ENCODE results near the gene FAM169A. TPM values are rescaled to one million over a fixed set of nuclear protein-coding genes. Genes with fewer than 3 reads are reported as not detected.

Gene FAM169A
- polyA plus RNA-seq, 2 of the 4 experiments (the other 2 are of a cell fraction) = 7.9 to 18.3 TPM

GRCh38 chr5:74837115-74837514, 29.1 kb downstream of the FAM169A start:
- Histone ChIP-seq H3K27ac (no peak overlapping the region), H3K4me3 (no peak overlapping the region), H3K4me2 (no peak overlapping the region), H3K9me3 (no peaks in the 10 kb centered on the region), H3K4me1 (no peaks in the 10 kb centered on the region)
- TF ChIP-seq EP300 (IDR thresholded peaks at IDR 0.05) = no peak
- no peak for TF ChIP-seq MAZ (IDR thresholded peaks at IDR 0.05; ENCODE audit: borderline replicate concordance, low read depth, low read length)
- TF ChIP-seq EHMT2 (IDR thresholded peaks at IDR 0.05; ENCODE audit: low read depth) = no peak
- no peak for TF ChIP-seq POLR2A (IDR thresholded peaks at IDR 0.05; ENCODE audit: low read length)
- TF ChIP-seq REST (IDR thresholded peaks at IDR 0.05) = no peak
- TF ChIP-seq BCL3 (IDR thresholded peaks at IDR 0.05) = no peak
- TF ChIP-seq CEBPB (IDR thresholded peaks at IDR 0.05) = no peak
- TF ChIP-seq RARB (CRISPR knock-in tag; IDR thresholded peaks at IDR 0.05) = no peak
- TF ChIP-seq KDM5A (IDR thresholded peaks at IDR 0.05) = no peak
- FAIRE-seq (no peak), ATAC-seq (no peak), DNase-seq (ENCODE audit: low read depth in 1 of 2, low spot score in 1 of 2) (no peak)
- CTCF ChIA-PET = no interaction called here
- POLR2A ChIA-PET = no interaction called here
- WGBS (ENCODE audit: missing lambda C conversion rate) = 93% methylated on average over 1 of the region's 1 CpG

DNA sequence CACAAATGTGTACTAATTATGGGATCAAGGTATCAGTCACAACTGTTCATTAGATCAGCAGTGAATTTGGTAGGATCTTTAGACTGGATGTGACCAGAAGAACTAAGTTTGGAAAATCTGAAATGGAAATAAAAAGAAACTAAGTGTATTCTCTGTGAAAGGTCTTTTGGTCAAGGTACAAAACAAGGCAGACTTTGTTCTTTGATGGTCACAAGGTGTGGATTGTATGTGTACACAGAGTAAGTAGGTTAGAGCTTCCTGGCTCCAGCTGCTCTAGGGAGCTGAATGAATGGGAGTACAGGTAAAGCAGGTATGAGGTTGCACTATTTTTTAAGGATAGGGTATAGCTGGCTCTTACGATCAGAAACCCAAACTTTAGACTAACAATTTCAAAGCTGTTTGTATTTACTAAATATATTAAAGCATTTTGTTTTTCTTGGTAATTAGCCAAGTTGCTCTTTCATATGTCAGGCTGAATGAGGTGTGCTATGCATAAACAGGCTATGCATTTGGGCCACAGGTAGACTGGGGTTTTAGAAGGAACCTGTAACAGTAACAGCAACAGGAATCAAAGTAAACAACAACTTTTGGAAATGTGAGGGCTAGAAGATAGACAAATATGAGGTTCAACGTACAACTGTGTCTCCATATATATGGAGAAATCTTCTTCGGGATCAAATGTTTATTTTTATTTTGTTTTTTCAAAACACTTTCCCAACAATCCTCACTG, 32.5 kb downstream of the FAM169A start:
- POLR2A ChIA-PET = no interaction called here
- WGBS (ENCODE audit: missing lambda C conversion rate) = 93% methylated on average over 3 of the region's 3 CpGs
- no peak for DNase-seq (ENCODE audit: low read depth in 1 of 2, low spot score in 1 of 2)
- Histone ChIP-seq H3K4me1 (no peaks in the 10 kb centered on the region), H3K9me3 (no peaks in the 10 kb centered on the region), H3K4me3 (no peak overlapping the region), H3K4me2 (no peak overlapping the region), H3K27ac (no peak overlapping the region)
- FAIRE-seq = no peak
- CTCF ChIA-PET = no interaction called here
- no peak for ATAC-seq
- TF ChIP-seq SREBF2 (IDR thresholded peaks at IDR 0.05) = no peak
- no peak for TF ChIP-seq BHLHE40 (IDR thresholded peaks at IDR 0.05; ENCODE audit: low read depth, low read length)
- no peak for TF ChIP-seq ESRRA (IDR thresholded peaks at IDR 0.05; ENCODE audit: borderline replicate concordance, low read length)
- no peak for TF ChIP-seq ZC3H11A (IDR thresholded peaks at IDR 0.05)
- no peak for TF ChIP-seq ZSCAN20 (CRISPR knock-in tag; IDR thresholded peaks at IDR 0.05)
- TF ChIP-seq BCL3 (IDR thresholded peaks at IDR 0.05) = no peak
- TF ChIP-seq CHD2 (IDR thresholded peaks at IDR 0.05; ENCODE audit: low read length, partially characterized antibody) = no peak
- no peak for TF ChIP-seq TP53 (CRISPR knock-in tag; IDR thresholded peaks at IDR 0.05)
- no peak for TF ChIP-seq PHF8 (IDR thresholded peaks at IDR 0.05; ENCODE audit: borderline replicate concordance, low read depth)
- TF ChIP-seq MAX (IDR thresholded peaks at IDR 0.05) = no peak
- no peak for TF ChIP-seq ZNF302 (CRISPR knock-in tag; IDR thresholded peaks at IDR 0.05)

Data from A549 (cell line).